ENCODE results near the gene KRTAP5-3.

The KRTAP5-3 gene

GRCh38 chr11:1566381-1567051 is 41.7 kb downstream of the KRTAP5-3 start:
- H3K9ac ChIP-seq: no peak overlapping the region
- peaks cover 38 to 77% (median 66%) of the 10 kb centered on the region in 11 experiments for H3K27me3 ChIP-seq
- peaks cover 0 to 28% (median 0%) of the 10 kb centered on the region in 11 experiments; a peak in 3 of 22 replicates for H3K36me3 ChIP-seq
- H4K20me1 ChIP-seq: peaks cover 48 to 100% (median 92%) of the 10 kb centered on the region in 11 experiments
- no peaks in the 10 kb centered on the region for H3K9me3 ChIP-seq (replicated peaks in 1 of 11)
- H3K4me2 ChIP-seq: no peak overlapping the region
- TF ChIP-seq Cebpa-rat (IDR thresholded peaks at IDR 0.05): no peak
- no peak overlapping the region for H3K4me3 ChIP-seq
- H3K4me1 ChIP-seq: peaks cover 13 to 49% (median 30%) of the 10 kb centered on the region in 10 experiments; a peak in 19 of 20 replicates
- H3K27ac ChIP-seq: no peak overlapping the region

GRCh38 chr11:1565904-1566247 is 42.4 kb downstream of the KRTAP5-3 start:
- H3K27ac ChIP-seq: no peak overlapping the region
- H3K4me3 ChIP-seq: no peak overlapping the region
- H3K4me2 ChIP-seq: no peak overlapping the region
- no peak overlapping the region for H3K9ac ChIP-seq
- peaks cover 32 to 71% (median 59%) of the 10 kb centered on the region in 11 experiments for H3K27me3 ChIP-seq
- TF ChIP-seq Cebpa-rat (IDR thresholded peaks at IDR 0.05): no peak
- peaks cover 6 to 43% (median 24%) of the 10 kb centered on the region in 10 experiments; a peak in 18 of 20 replicates for H3K4me1 ChIP-seq
- H4K20me1 ChIP-seq: peaks cover 48 to 100% (median 94%) of the 10 kb centered on the region in 11 experiments
- H3K9me3 ChIP-seq (replicated peaks in 1 of 11): no peaks in the 10 kb centered on the region
- peaks cover 0 to 30% (median 0%) of the 10 kb centered on the region in 11 experiments; a peak in 3 of 22 replicates for H3K36me3 ChIP-seq

GRCh38 chr11:1565173-1565903 is 42.9 kb downstream of the KRTAP5-3 start:
- peaks cover 26 to 66% (median 54%) of the 10 kb centered on the region in 11 experiments; a peak in 21 of 22 replicates for H3K27me3 ChIP-seq
- H3K4me2 ChIP-seq: peak overlapping the region in 2 of 11 experiments; percentile 4 to 38; a peak in 3 of 22 replicates
- no peaks in the 10 kb centered on the region for H3K9me3 ChIP-seq (replicated peaks in 1 of 11)
- no peak overlapping the region for H3K27ac ChIP-seq
- H3K4me1 ChIP-seq: peaks cover under 1 to 37% (median 19%) of the 10 kb centered on the region in 10 experiments; a peak in 12 of 20 replicates
- H3K4me3 ChIP-seq: no peak overlapping the region
- peaks cover 44 to 100% (median 94%) of the 10 kb centered on the region in 11 experiments for H4K20me1 ChIP-seq
- H3K36me3 ChIP-seq: peaks cover 0 to 35% (median 0%) of the 10 kb centered on the region in 11 experiments; a peak in 3 of 22 replicates
- 0 out of 22 replicates have a peak overlapping the region, but pooled peaks of 1 of the 11 experiments have one; percentile 11 for H3K9ac ChIP-seq
- TF ChIP-seq Cebpa-rat (IDR thresholded peaks at IDR 0.05): no peak

GRCh38 chr11:1564535-1565172 is 43.6 kb downstream of the KRTAP5-3 start:
- Histone ChIP-seq H3K9ac (0 out of 22 replicates have a peak overlapping the region, but pooled peaks of 1 of the 11 experiments have one; percentile 11), H3K4me3 (no peak overlapping the region), H3K4me1 (peaks cover 0 to 31% (median 15%) of the 10 kb centered on the region in 10 experiments; a peak in 10 of 20 replicates), H4K20me1 (peaks cover 38 to 100% (median 94%) of the 10 kb centered on the region in 11 experiments), H3K27ac (no peak overlapping the region), H3K9me3 (replicated peaks in 1 of 11) (no peaks in the 10 kb centered on the region), H3K4me2 (peak overlapping the region in 5 of 11 experiments; percentile 4 to 43 (median 38); a peak in 7 of 22 replicates), H3K36me3 (peaks cover 0 to 39% (median 0%) of the 10 kb centered on the region in 11 experiments; a peak in 3 of 22 replicates), H3K27me3 (peaks cover 20 to 60% (median 47%) of the 10 kb centered on the region in 11 experiments; a peak in 21 of 22 replicates)
- no peak for TF ChIP-seq Cebpa-rat (IDR thresholded peaks at IDR 0.05)

- peaks cover 36 to 100% (median 94%) of the 10 kb centered on the region in 11 experiments for H4K20me1 ChIP-seq
- H3K4me1 ChIP-seq: peaks cover 0 to 23% (median 12%) of the 10 kb centered on the region in 10 experiments; a peak in 10 of 20 replicates
- no peak overlapping the region for H3K4me3 ChIP-seq
- no peaks in the 10 kb centered on the region for H3K9me3 ChIP-seq (replicated peaks in 1 of 11)
- H3K36me3 ChIP-seq: peaks cover 0 to 44% (median 0%) of the 10 kb centered on the region in 11 experiments; a peak in 3 of 22 replicates
- H3K9ac ChIP-seq: 0 out of 22 replicates have a peak overlapping the region, but pooled peaks of 1 of the 11 experiments have one; percentile 11
- peak overlapping the region in 6 of 11 experiments; percentile 3 to 43 (median 5); a peak in 3 of 22 replicates for H3K4me2 ChIP-seq
- TF ChIP-seq Cebpa-rat (IDR thresholded peaks at IDR 0.05): no peak
- H3K27ac ChIP-seq: no peak overlapping the region
- H3K27me3 ChIP-seq: peaks cover 13 to 60% (median 40%) of the 10 kb centered on the region in 11 experiments; a peak in 21 of 22 replicates
Measured at GRCh38 chr11:1563697-1564534, 44.3 kb downstream of the KRTAP5-3 start.

- Histone ChIP-seq H3K27ac (no peak overlapping the region), H3K9ac (no peak overlapping the region), H3K4me3 (no peak overlapping the region), H3K4me1 (peaks cover 0 to 17% (median 10%) of the 10 kb centered on the region in 10 experiments; a peak in 10 of 20 replicates), H3K36me3 (peaks cover 0 to 49% (median 0%) of the 10 kb centered on the region in 11 experiments; a peak in 3 of 22 replicates), H4K20me1 (peaks cover 36 to 100% (median 90%) of the 10 kb centered on the region in 11 experiments), H3K4me2 (peak overlapping the region in 2 of 11 experiments; percentile 25 to 34; a peak in 2 of 22 replicates), H3K27me3 (peaks cover 13 to 58% (median 36%) of the 10 kb centered on the region in 11 experiments; a peak in 21 of 22 replicates), H3K9me3 (replicated peaks in 1 of 11) (no peaks in the 10 kb centered on the region)
- TF ChIP-seq Cebpa-rat (IDR thresholded peaks at IDR 0.05): no peak
Measured at GRCh38 chr11:1563149-1563638, 45.1 kb downstream of the KRTAP5-3 start.

DNA sequence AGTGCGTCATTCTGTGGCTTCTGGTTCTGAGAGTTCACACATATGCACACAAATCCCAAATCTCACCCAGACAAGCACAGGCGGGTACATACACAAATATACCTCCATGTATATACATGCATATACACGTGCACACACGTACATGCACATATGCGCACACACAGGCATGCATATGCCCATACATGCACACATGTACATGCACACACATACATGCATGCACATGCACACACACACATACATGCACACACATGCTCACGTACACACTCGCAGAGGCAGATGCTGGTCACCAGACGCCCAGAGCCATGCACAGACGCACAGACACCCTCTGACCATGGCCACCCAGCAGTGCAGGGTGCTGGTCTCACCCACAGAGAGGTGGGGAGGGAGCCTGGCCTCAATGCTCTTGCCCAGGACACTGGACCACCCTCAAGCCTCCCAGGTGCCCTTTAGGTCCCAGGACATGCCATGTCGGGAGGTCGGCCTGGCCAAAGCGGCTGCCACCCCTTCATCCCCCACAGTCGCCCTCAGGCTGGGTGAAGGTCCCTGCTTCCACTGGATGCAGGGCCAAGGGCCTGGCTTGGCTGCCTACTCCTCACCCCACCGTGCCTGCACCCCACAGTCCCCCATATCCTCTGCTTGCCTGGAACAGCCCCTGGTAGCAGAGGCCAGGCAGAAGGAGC is 45.7 kb downstream of the KRTAP5-3 start:
- peaks cover 13 to 56% (median 36%) of the 10 kb centered on the region in 11 experiments; a peak in 21 of 22 replicates for H3K27me3 ChIP-seq
- TF ChIP-seq Cebpa-rat (IDR thresholded peaks at IDR 0.05): no peak
- peaks cover 0 to 17% (median 9%) of the 10 kb centered on the region in 10 experiments; a peak in 9 of 20 replicates for H3K4me1 ChIP-seq
- no peak overlapping the region for H3K27ac ChIP-seq
- peaks cover 31 to 95% (median 84%) of the 10 kb centered on the region in 11 experiments; a peak in 21 of 22 replicates for H4K20me1 ChIP-seq
- no peak overlapping the region for H3K9ac ChIP-seq
- H3K4me2 ChIP-seq: no peak overlapping the region
- no peak overlapping the region for H3K4me3 ChIP-seq
- H3K9me3 ChIP-seq (replicated peaks in 1 of 11): no peaks in the 10 kb centered on the region
- H3K36me3 ChIP-seq: peaks cover 0 to 52% (median 0%) of the 10 kb centered on the region in 11 experiments; a peak in 5 of 22 replicates
